K562 (cell line): ENCODE data around the gene CNDP2.

Source experiments
- FOS ChIP-seq: IDR thresholded peaks from 3 replicates; pipeline ENCODE4 v1.6.1; 2011; ENCODE audit not compliant: insufficient read length; ENCODE audit errors: extremely low read depth
- FOXM1 ChIP-seq, 2 experiments: fragments of 450-650 bp in 1 of 2; sonication (generic) in 1 of 2; formaldehyde crosslinking in 1 of 2; IDR thresholded peaks; 2 replicates each; pipeline versions ENCODE4 v1.6.1 to v1.9.0; 2017 to 2022; ENCODE audit warnings: low read depth in 2 of 2, mild to moderate bottlenecking in 2 of 2, missing genetic modification reagents in 1 of 2, moderate library complexity in 1 of 2
- MEF2D ChIP-seq: conservative IDR thresholded peaks from 2 replicates; pipeline ENCODE4 v1.6.1; 2016; ENCODE audit warnings: low read depth, missing genetic modification characterization, missing compliant biosample characterization
- MTA3 ChIP-seq: fragments of 450-650 bp; formaldehyde crosslinking; IDR thresholded peaks from 2 replicates; pipeline ENCODE4 v1.6.1; 2017; ENCODE audit warnings: mild to moderate bottlenecking, borderline replicate concordance
- MXI1 ChIP-seq: IDR thresholded peaks from 2 replicates; pipeline ENCODE4 v1.6.1; 2011; ENCODE audit warnings: low read depth, mild to moderate bottlenecking, improper control_type of control experiment, low read length
- RBFOX2 ChIP-seq: fragments of 200-400 bp; formaldehyde crosslinking; IDR thresholded peaks from 2 replicates; pipeline ENCODE4 v1.6.1; 2017; ENCODE audit warnings: low read depth, mild to moderate bottlenecking, low read length, moderate library complexity
- SRSF3 ChIP-seq: fragments of 200-400 bp; formaldehyde crosslinking; IDR thresholded peaks from 2 replicates; pipeline ENCODE4 v1.6.1; 2016; ENCODE audit warnings: mild to moderate bottlenecking, low read length, moderate library complexity; ENCODE audit not compliant: insufficient read depth
- TBP ChIP-seq: optimal IDR thresholded peaks from 2 replicates; pipeline ENCODE3; 2011; ENCODE audit warnings: low read depth, low read length, improper control_type of control experiment
- ZBED1 ChIP-seq: IDR thresholded peaks from 2 replicates; pipeline ENCODE4 v1.6.1; 2014
- ZNF224 ChIP-seq: sonication (generic); formaldehyde crosslinking; IDR thresholded peaks from 2 replicates; pipeline ENCODE4 v1.8.0; 2022; ENCODE audit warnings: mild to moderate bottlenecking, missing genetic modification reagents
- ZNF274 ChIP-seq: IDR thresholded peaks from 2 replicates; pipeline ENCODE4 v1.6.1; 2011; ENCODE audit warnings: low read depth, mild to moderate bottlenecking, low read length, moderate library complexity, borderline replicate concordance
- ZNF766 ChIP-seq: fragments of 200-800 bp; sonication (Bioruptor generic); conservative IDR thresholded peaks from 2 replicates; pipeline ENCODE4 v1.6.1; 2016; ENCODE audit warnings: missing genetic modification characterization, missing compliant biosample characterization
- TF ChIP-seq, protein P1 (sequence below): fragments of 250-450 bp; sonication (Bioruptor Pico); IDR thresholded peaks from 2 replicates; pipeline ENCODE4 v1.5.0; 2020; ENCODE audit warnings: mild to moderate bottlenecking
- TF ChIP-seq, protein P2 (sequence below): sonication (generic); IDR thresholded peaks from 2 replicates; pipeline ENCODE4 v1.6.1; 2016

DNA sequence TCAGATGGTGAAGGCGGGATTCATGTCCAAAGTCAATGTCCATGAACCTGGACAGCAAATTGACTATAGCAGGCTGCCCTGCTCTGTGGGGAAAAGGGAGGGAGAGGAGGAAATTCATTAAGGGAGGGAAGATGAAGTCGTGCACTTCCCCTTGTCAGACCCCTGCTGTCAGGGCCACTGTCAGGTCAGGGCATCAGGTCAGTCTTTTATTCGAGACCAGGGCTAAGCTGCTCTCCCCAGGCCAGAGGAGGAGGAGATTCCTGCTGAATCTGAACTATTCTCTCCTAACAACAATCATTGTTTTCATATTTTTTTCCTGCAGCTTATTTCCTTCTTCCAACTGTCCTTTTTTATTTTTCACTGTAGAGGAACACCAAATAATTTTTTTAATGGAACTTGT is 55.3 kb downstream of the CNDP2 start:
- TF ChIP-seq FOS (no peak), TBP (no peak), ZBED1 (no peak), MXI1 (no peak), ZNF224 (CRISPR knock-in tag) (no peak), RBFOX2 (no peak), ZNF274 (no peak), MEF2D (tag) (no peak), MTA3 (no peak), SRSF3 (no peak), FOXM1 (IDR thresholded peaks at IDR 0.05; ENCODE audit: low read depth) (no peak), FOXM1 (CRISPR knock-in tag; IDR thresholded peaks at IDR 0.05; ENCODE audit: low read depth) (no peak), ZNF766 (CRISPR knock-in tag) (no peak)
- TF ChIP-seq, protein P1, sequence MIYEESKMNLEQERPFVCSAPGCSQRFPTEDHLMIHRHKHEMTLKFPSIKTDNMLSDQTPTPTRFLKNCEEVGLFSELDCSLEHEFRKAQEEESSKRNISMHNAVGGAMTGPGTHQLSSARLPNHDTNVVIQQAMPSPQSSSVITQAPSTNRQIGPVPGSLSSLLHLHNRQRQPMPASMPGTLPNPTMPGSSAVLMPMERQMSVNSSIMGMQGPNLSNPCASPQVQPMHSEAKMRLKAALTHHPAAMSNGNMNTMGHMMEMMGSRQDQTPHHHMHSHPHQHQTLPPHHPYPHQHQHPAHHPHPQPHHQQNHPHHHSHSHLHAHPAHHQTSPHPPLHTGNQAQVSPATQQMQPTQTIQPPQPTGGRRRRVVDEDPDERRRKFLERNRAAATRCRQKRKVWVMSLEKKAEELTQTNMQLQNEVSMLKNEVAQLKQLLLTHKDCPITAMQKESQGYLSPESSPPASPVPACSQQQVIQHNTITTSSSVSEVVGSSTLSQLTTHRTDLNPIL (CRISPR knock-in tag), result no peak
- TF ChIP-seq, protein P2, sequence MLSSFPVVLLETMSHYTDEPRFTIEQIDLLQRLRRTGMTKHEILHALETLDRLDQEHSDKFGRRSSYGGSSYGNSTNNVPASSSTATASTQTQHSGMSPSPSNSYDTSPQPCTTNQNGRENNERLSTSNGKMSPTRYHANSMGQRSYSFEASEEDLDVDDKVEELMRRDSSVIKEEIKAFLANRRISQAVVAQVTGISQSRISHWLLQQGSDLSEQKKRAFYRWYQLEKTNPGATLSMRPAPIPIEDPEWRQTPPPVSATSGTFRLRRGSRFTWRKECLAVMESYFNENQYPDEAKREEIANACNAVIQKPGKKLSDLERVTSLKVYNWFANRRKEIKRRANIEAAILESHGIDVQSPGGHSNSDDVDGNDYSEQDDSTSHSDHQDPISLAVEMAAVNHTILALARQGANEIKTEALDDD, result no peak
